ENCODE measurements around the gene PRDM10. TPM values are rescaled to one million over a fixed set of nuclear protein-coding genes. Genes with fewer than 3 reads are reported as not detected.
A peak's percentile ranks its signal among the peaks of the same experiment; 100 is the strongest.

Gene PRDM10
- total and polyA plus RNA-seq, 10 of the 15 experiments (the other 5 are each of a cell fraction or from before 2014, with no cell fraction given), result 0.93 to 6.2 (median 4.1) TPM

GRCh38 chr11:130001461-130002351 is 929 bp downstream of the PRDM10 start (continued):
- TF ChIP-seq, protein P1, sequence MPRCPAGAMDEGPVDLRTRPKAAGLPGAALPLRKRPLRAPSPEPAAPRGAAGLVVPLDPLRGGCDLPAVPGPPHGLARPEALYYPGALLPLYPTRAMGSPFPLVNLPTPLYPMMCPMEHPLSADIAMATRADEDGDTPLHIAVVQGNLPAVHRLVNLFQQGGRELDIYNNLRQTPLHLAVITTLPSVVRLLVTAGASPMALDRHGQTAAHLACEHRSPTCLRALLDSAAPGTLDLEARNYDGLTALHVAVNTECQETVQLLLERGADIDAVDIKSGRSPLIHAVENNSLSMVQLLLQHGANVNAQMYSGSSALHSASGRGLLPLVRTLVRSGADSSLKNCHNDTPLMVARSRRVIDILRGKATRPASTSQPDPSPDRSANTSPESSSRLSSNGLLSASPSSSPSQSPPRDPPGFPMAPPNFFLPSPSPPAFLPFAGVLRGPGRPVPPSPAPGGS (IDR thresholded peaks at IDR 0.05; ENCODE audit: borderline replicate concordance, insufficient read depth, low read depth, low read length, poor library complexity, severe bottlenecking), result no peak
- TF ChIP-seq KLF5 (IDR thresholded peaks at IDR 0.05; ENCODE audit: partially characterized antibody) (no peak), SUZ12 (IDR thresholded peaks at IDR 0.05; ENCODE audit: unreplicated experiment) (no peak), MYB (IDR thresholded peaks at IDR 0.05; ENCODE audit: borderline replicate concordance, low read depth, low read length) (no peak)
- TF ChIP-seq, protein P2, sequence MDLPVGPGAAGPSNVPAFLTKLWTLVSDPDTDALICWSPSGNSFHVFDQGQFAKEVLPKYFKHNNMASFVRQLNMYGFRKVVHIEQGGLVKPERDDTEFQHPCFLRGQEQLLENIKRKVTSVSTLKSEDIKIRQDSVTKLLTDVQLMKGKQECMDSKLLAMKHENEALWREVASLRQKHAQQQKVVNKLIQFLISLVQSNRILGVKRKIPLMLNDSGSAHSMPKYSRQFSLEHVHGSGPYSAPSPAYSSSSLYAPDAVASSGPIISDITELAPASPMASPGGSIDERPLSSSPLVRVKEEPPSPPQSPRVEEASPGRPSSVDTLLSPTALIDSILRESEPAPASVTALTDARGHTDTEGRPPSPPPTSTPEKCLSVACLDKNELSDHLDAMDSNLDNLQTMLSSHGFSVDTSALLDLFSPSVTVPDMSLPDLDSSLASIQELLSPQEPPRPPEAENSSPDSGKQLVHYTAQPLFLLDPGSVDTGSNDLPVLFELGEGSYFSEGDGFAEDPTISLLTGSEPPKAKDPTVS (IDR thresholded peaks at IDR 0.05; ENCODE audit: low read depth, low read length), result 0 out of 2 replicates have a peak, but pooled peaks have one; percentile 8

Measured in GM12878 (cell line).